Fibroblast of lung (primary cell): ENCODE measurements around the gene TMEM51.

Source experiments
- EZH2 ChIP-seq: IDR thresholded peaks from 2 replicates; pipeline ENCODE4 v1.5.1; 2012; ENCODE audit warnings: low read length, control low read depth, mild to moderate bottlenecking; ENCODE audit errors: missing control alignments
- TF ChIP-seq, protein P1 (sequence below), 2 donors: IDR thresholded peaks in 1 of 2; conservative IDR thresholded peaks in 1 of 2; 1 replicate in 1 of 2; 2 replicates in 1 of 2; pipeline ENCODE4 v1.5.1; 2011 to 2012; ENCODE audit warnings: low read length in 2 of 2, control low read depth in 1 of 2, inconsistent platforms in 1 of 2, low read depth in 1 of 2, mild to moderate bottlenecking in 1 of 2

DNA sequence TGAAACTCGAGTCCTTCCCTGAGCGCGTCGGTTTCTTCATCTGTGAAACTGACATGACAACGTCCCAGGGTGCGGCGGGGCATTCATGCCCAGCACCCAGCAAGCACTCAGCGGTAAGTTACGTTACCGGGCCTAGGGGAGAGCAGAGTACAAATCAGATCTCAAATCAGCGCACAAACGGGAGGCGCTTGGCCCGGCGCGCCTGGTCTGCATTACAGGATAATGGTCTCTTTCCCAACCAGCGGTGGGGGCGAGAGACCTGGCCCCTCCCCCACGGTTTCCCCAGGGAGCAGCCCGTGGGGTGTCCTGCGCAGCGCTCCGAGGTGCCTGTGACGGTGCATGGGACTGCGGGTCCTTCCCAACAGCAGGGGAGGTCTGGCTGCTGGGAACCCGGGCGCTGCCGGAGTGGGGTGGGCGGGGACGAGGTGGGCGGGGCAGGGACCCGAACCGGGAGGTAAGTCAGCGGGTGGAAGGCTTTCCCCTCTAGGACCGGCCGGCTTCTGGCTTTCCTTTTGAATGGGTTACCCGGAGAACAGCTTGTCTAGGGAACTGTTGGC, 1.0 kb downstream of the TMEM51 start:
- TF ChIP-seq, protein P1, sequence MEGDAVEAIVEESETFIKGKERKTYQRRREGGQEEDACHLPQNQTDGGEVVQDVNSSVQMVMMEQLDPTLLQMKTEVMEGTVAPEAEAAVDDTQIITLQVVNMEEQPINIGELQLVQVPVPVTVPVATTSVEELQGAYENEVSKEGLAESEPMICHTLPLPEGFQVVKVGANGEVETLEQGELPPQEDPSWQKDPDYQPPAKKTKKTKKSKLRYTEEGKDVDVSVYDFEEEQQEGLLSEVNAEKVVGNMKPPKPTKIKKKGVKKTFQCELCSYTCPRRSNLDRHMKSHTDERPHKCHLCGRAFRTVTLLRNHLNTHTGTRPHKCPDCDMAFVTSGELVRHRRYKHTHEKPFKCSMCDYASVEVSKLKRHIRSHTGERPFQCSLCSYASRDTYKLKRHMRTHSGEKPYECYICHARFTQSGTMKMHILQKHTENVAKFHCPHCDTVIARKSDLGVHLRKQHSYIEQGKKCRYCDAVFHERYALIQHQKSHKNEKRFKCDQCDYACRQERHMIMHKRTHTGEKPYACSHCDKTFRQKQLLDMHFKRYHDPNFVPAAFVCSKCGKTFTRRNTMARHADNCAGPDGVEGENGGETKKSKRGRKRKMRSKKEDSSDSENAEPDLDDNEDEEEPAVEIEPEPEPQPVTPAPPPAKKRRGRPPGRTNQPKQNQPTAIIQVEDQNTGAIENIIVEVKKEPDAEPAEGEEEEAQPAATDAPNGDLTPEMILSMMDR (conservative IDR thresholded peaks at IDR 0.05 in 1 of 2, IDR thresholded peaks at IDR 0.05 in 1 of 2; ENCODE audit: low read depth in 1 of 2, low read length in 2 of 2): no peak
- no peak for TF ChIP-seq EZH2
